Kidney (tissue), 14 donors: ENCODE measurements around the gene RASGRP1. TPM values are rescaled to one million over a fixed set of nuclear protein-coding genes. Genes with fewer than 3 reads are reported as not detected.

Source experiments
- DNase-seq, 5 donors: peaks; one replicate each; pipeline ENCODE4 v3.0.0-alpha.2; 2013 to 2020
- FAIRE-seq: peaks from 2 replicates; lab custom pipeline; 2012; peaks lifted over from hg19 to GRCh38; lab: Jason Lieb, UNC
- H3K27ac ChIP-seq, 2 donors: one replicate each; pipeline ENCODE4 v1.7.0; 2013; ENCODE audit warnings: low read depth in 2 of 2, low read length in 2 of 2, inconsistent platforms in 1 of 2
- H3K27me3 ChIP-seq: one replicate; pipeline ENCODE4 v1.7.1; 2013; ENCODE audit warnings: low read length, inconsistent platforms; ENCODE audit not compliant: control insufficient read depth, insufficient read depth
- H3K36me3 ChIP-seq, 3 donors: one replicate each; pipeline versions ENCODE4 v1.7.0 to v1.7.1; 2013; ENCODE audit warnings: low read length in 3 of 3, control low read depth in 1 of 3, inconsistent platforms in 1 of 3; ENCODE audit not compliant: insufficient read depth in 3 of 3, control insufficient read depth in 2 of 3
- H3K4me1 ChIP-seq, 3 donors: one replicate each; pipeline versions ENCODE4 v1.7.0 to v1.7.1; 2013; ENCODE audit warnings: low read length in 3 of 3, inconsistent platforms in 1 of 3, low read depth in 1 of 3; ENCODE audit not compliant: control insufficient read depth in 2 of 3, insufficient read depth in 2 of 3
- H3K4me3 ChIP-seq, 3 donors: one replicate each; pipeline versions ENCODE4 v1.7.0 to v1.8.1; 2013; ENCODE audit warnings: low read length in 3 of 3, control low read depth in 1 of 3, inconsistent platforms in 1 of 3
- H3K9ac ChIP-seq, 3 donors: one replicate each; pipeline versions ENCODE4 v1.7.0 to v1.7.1; 2013; ENCODE audit warnings: low read length in 3 of 3, control low read depth in 1 of 3, inconsistent platforms in 1 of 3
- H3K9me3 ChIP-seq, 3 donors: one replicate each; pipeline versions ENCODE4 v1.7.0 to v1.7.1; 2013; ENCODE audit warnings: low read length in 3 of 3, control low read depth in 1 of 3, inconsistent platforms in 1 of 3; ENCODE audit not compliant: control insufficient read depth in 2 of 3, insufficient read depth in 1 of 3
- CTCF ChIP-seq: IDR thresholded peaks from 3 replicates; pipeline ENCODE4 v1.5.1; 2012; ENCODE audit warnings: mild to moderate bottlenecking, moderate library complexity, borderline replicate concordance; ENCODE audit not compliant: insufficient read depth; ENCODE audit errors: extremely low read depth
- intact Hi-C: fragments of 100-400 bp; cut with DNase I; formaldehyde crosslinking; loops from one replicate; pipeline ENCODE4 v1.11.1; 2022
- polyA plus RNA-seq: library from polyadenylated mRNA; stranded (reverse); fragments of 350-450 nt; fragmentation: Illumina TruSeq; extraction: RNeasy Lipid Tissue Mini Kit (QIAGEN cat#74804); gene quantifications from one replicate; pipeline ENCODE4 v1.2.3, GENCODE V29; 2014; ENCODE audit warnings: low read depth, low replicate concordance; ENCODE audit not compliant: insufficient read depth
- total RNA-seq: library from RNA; stranded (reverse); fragmentation: NEBNext Ultra II Directional; extraction: Animal tissue kit (Norgen Biotek cat#: 25700); gene quantifications from one replicate; pipeline ENCODE4 v1.2.1, GENCODE V29; 2021
- donor health status: control.
- donor health status: control.
- donor health status: control.
- donor health status: control.
- donor health status: control.
- donor health status: DM: yes; HTN: yes; CAD: no.
- donor health status: Normal renal cell carcinoma (clear cell type).

Gene RASGRP1
- total and polyA plus RNA-seq, 2 donors from 2014 or later, result 3.4 to 12.5 TPM

DNA sequence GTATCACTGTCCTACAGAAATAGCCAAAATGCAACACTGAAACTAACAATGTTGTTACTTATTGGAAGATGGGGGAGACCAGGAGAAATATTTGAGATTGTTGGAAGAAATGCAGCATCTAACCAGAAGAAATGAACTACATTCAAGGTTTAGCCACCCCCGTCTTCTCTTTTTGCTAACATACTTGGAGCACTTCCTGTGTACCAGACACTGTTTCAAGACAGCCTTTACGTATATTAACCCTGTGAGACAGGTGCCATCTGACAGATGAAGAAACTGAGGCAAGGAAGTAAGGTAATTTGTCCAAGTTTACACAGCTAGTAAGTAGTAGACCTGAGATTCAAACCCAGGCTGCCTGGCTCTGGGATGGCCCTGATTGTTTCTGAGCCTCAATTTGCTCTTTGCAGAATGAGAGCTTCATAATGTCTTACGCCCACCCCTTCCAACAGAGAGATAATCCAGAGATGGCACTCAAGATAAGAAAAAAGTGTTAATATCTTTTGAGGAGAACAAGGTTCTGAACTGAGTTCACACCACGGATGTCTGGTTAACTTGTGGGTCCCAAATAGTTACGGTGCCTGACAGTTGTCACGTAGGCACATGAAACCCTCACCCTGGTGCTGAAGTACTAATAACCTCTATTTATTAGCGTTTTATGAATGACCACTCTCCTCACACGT lies 26.1 kb downstream of the RASGRP1 start:
- intact Hi-C loops, result no loop called here
- FAIRE-seq, result no peak

DNA sequence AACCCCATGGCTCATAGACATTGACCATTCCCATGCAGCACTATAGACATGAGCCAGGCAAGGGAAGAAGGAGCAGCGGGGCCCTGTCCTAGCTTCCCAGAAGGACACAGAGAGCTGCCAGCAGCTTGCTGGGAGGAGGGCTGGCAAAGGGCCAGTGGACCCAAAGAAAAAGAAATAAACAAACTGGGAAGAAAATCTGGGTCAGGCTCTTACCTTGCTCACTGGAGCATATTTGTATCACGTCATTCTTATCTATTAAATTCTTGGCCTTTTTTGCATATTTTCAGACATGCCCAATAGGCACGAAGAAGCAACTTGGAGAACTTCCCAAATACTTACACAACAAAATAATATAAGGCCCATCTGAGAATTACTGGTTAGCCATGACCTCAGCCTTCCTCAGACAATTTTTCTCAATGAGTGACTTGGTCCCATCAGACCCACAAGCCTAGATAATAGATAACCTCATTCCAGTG lies 28.4 kb downstream of the RASGRP1 start:
- intact Hi-C loops, result no loop called here
- H3K27me3 ChIP-seq, result no peaks in the 10 kb centered on the region
- H3K9me3 ChIP-seq, result no peaks in the 10 kb centered on the region
- H3K4me3 ChIP-seq, result no peak overlapping the region
- no peak overlapping the region for H3K9ac ChIP-seq
- H3K27ac ChIP-seq, result peak overlapping the region; percentile 49 to 69
- DNase-seq (peak in 1 of 5 donors; percentile 87), FAIRE-seq (peak; percentile 62)
- H3K4me1 ChIP-seq, result peaks cover 0 to 16% (median 6%) of the 10 kb centered on the region in 3 donors
- no peak for TF ChIP-seq CTCF
- no peaks in the 10 kb centered on the region for H3K36me3 ChIP-seq

More for the DNA sequence above, 26.1 kb downstream of the RASGRP1 start:
- no peaks in the 10 kb centered on the region for H3K36me3 ChIP-seq
- H3K4me1 ChIP-seq, result peaks cover 0 to 16% (median 6%) of the 10 kb centered on the region in 3 donors
- no peak for DNase-seq
- H3K9ac ChIP-seq, result no peak overlapping the region
- no peak overlapping the region for H3K27ac ChIP-seq
- no peak overlapping the region for H3K4me3 ChIP-seq
- no peak for TF ChIP-seq CTCF
- no peaks in the 10 kb centered on the region for H3K27me3 ChIP-seq
- H3K9me3 ChIP-seq, result no peaks in the 10 kb centered on the region

- TF ChIP-seq CTCF, result no peak
- intact Hi-C loops, result no loop called here
- H3K27ac ChIP-seq, result peak overlapping the region; percentile 33 to 69
- H3K4me3 ChIP-seq, result no peak overlapping the region
- H3K9me3 ChIP-seq, result no peaks in the 10 kb centered on the region
- H3K36me3 ChIP-seq, result no peaks in the 10 kb centered on the region
- no peaks in the 10 kb centered on the region for H3K27me3 ChIP-seq
- DNase-seq (no peak), FAIRE-seq (no peak)
- no peak overlapping the region for H3K9ac ChIP-seq
- peaks cover 0 to 16% (median 6%) of the 10 kb centered on the region in 3 donors for H3K4me1 ChIP-seq
Observed at GRCh38 chr15:38535491-38536200, 29.0 kb downstream of the RASGRP1 start.
